GM23248 (cell line): ENCODE measurements around the gene OXA1L. TPM values are rescaled to one million over a fixed set of nuclear protein-coding genes. Genes with fewer than 3 reads are reported as not detected.

Experiments
- DNase-seq: peaks from one replicate; pipeline ENCODE4 v3.0.0-alpha.2; 2015
- H2AFZ ChIP-seq: fragments of 200-600 bp; sonication (generic); 2 replicates; pipeline ENCODE4 v1.6.1; 2016; ENCODE audit warnings: antibody characterized with exemption
- H3F3A ChIP-seq: fragments of 200-600 bp; sonication (generic); 2 replicates; pipeline ENCODE4 v1.6.1; 2016; ENCODE audit warnings: mild to moderate bottlenecking, antibody characterized with exemption, mixed run types; ENCODE audit not compliant: insufficient read depth
- H3K27ac ChIP-seq: fragments of 200-600 bp; sonication (generic); 2 replicates; pipeline ENCODE4 v1.5.1; 2016; ENCODE audit warnings: mild to moderate bottlenecking
- H3K27me3 ChIP-seq: fragments of 200-600 bp; sonication (generic); replicated peaks from 2 replicates; pipeline ENCODE4 v1.6.1; 2016; ENCODE audit warnings: mild to moderate bottlenecking; ENCODE audit not compliant: insufficient read depth
- H3K36me3 ChIP-seq: fragments of 200-600 bp; sonication (generic); 2 replicates; pipeline ENCODE4 v1.6.1; 2016; ENCODE audit warnings: low read depth, mild to moderate bottlenecking
- H3K4me1 ChIP-seq: fragments of 200-600 bp; sonication (generic); 2 replicates; pipeline ENCODE4 v1.6.1; 2016; ENCODE audit warnings: mild to moderate bottlenecking; ENCODE audit not compliant: insufficient read depth
- H3K4me2 ChIP-seq: fragments of 200-600 bp; sonication (generic); one replicate; pipeline ENCODE4 v1.6.1; 2016; ENCODE audit warnings: mild to moderate bottlenecking; ENCODE audit not compliant: unreplicated experiment
- H3K4me3 ChIP-seq: fragments of 200-600 bp; sonication (generic); 2 replicates; pipeline ENCODE4 v1.5.1; 2016; ENCODE audit warnings: mild to moderate bottlenecking
- H3K79me2 ChIP-seq: fragments of 200-600 bp; sonication (generic); 2 replicates; pipeline ENCODE4 v1.6.1; 2016; ENCODE audit warnings: mild to moderate bottlenecking; ENCODE audit not compliant: insufficient read depth
- H3K9ac ChIP-seq: fragments of 200-600 bp; sonication (generic); 2 replicates; pipeline ENCODE4 v1.6.1; 2016; ENCODE audit warnings: mild to moderate bottlenecking
- H3K9me2 ChIP-seq: fragments of 200-600 bp; sonication (generic); 2 replicates; pipeline ENCODE4 v1.6.1; 2016; ENCODE audit warnings: mixed run types, mild to moderate bottlenecking, moderate library complexity; ENCODE audit not compliant: insufficient read depth
- H3K9me3 ChIP-seq: fragments of 200-600 bp; sonication (generic); one replicate; pipeline ENCODE4 v1.6.1; 2017; ENCODE audit warnings: low read depth
- H4K20me1 ChIP-seq: fragments of 200-600 bp; sonication (generic); 2 replicates; pipeline ENCODE4 v1.6.0; 2016; ENCODE audit not compliant: insufficient read depth
- EZH2 ChIP-seq: fragments of 200-600 bp; sonication (generic); IDR thresholded peaks from 2 replicates; pipeline ENCODE4 v1.6.1; 2018; ENCODE audit warnings: antibody characterized with exemption, mild to moderate bottlenecking; ENCODE audit not compliant: insufficient read depth, poor library complexity, severe bottlenecking
- EZH2phosphoT487 ChIP-seq: fragments of 200-600 bp; sonication (generic); IDR thresholded peaks from 2 replicates; pipeline ENCODE4 v1.6.1; 2018; ENCODE audit warnings: antibody characterized with exemption, moderate library complexity, mild to moderate bottlenecking, low read depth; ENCODE audit not compliant: insufficient read depth
- WGBS, 2 experiments: methylation state at CpG; one replicate each; pipeline ENCODE4 v1.1.6; 2015 to 2017; ENCODE audit warnings: low lambda C conversion rate in 2 of 2, low coverage in 1 of 2; ENCODE audit errors: missing lambda C conversion rate in 2 of 2; 5-methylcytosine and 5-hydroxymethylcytosine counted together
- in situ Hi-C: fragments of 300-500 bp; cut with MboI; formaldehyde crosslinking; loops from 2 replicates; pipeline ENCODE4 v1.15.0; 2020
- polyA plus RNA-seq: library from polyadenylated mRNA; unstranded; fragments of >200 nt; fragmentation: Nextera tagmentation; extraction: Ambion mirVana; gene quantifications from 2 replicates; pipeline ENCODE4 v1.2.1, GENCODE V29; 2016
- total RNA-seq: library from RNA; depleted of rRNA; stranded (reverse); fragments of >200 nt; shearing (Covaris generic); gene quantifications from 2 replicates; pipeline ENCODE4 v1.2.3, GENCODE V29; 2014

Gene OXA1L
- total and polyA plus RNA-seq, 2 experiments from 2014 or later = 48.1 to 78.6 TPM

DNA sequence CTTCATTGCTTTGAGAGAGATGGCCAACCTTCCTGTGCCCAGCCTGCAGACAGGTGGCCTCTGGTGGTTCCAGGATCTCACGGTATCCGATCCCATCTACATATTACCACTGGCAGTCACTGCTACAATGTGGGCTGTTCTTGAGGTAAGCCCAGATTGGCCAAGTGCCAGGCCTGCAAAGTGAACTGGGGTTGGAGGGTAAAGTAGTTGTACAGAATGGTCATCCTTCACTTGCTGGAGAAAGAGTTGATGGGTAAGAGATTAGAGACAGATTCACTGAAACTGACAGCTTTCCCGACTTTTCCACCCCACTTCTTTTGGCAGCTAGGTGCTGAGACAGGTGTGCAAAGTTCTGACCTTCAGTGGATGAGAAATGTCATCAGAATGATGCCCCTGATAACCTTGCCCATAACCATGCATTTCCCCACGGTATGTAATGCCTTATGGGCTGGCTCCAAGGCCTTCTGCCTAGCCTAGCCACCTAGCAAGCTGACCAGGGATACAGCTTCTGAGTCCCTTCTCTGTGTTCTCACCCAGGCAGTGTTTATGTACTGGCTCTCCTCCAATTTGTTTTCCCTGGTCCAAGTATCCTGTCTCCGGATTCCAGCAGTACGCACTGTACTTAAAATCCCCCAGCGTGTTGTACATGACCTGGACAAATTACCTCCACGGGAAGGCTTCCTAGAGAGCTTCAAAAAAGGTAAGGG lies 4.1 kb downstream of the OXA1L start:
- Histone ChIP-seq H3K27me3 (no peaks in the 10 kb centered on the region), H3K4me2 (no peak overlapping the region), H3K4me1 (peaks cover 9% of the 10 kb centered on the region; the same call in 1 of the 2 replicates), H3K4me3 (no peak overlapping the region), H3K9ac (no peak overlapping the region), H3K27ac (no peak overlapping the region), H3K36me3 (peaks cover 29% of the 10 kb centered on the region), H3F3A (peaks cover 8% of the 10 kb centered on the region; the same call in 1 of the 2 replicates), H3K9me3 (no peaks in the 10 kb centered on the region), H4K20me1 (no peaks in the 10 kb centered on the region), H3K79me2 (peaks cover 39% of the 10 kb centered on the region), H2AFZ (no peak overlapping the region), H3K9me2 (no peaks in the 10 kb centered on the region)
- 89% methylated on average over 8 of the region's 8 CpGs for WGBS, 2 experiments
- no peak for DNase-seq
- no peak for TF ChIP-seq EZH2phosphoT487
- in situ Hi-C loops = no loop called here

DNA sequence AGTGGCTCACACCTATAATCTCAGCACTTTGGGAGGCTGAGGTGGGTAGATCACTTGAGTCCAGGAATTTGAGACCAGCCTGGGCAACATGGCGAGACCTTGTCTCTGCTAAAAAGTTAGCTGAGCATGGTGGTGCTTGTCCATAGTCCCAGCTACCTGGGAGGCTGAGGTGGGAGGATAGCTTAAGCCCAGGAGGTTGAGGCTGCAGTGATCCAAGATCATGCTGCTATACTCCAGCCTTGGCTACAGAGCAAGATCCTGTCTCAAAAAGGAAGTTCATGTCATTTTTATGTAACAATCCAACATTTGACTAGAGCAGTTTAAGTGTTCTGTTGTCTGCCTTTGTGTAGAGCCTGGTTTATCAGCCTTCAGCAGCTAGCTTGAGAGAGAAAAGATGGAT lies 6.2 kb downstream of the OXA1L start:
- Histone ChIP-seq H3K4me2 (no peak overlapping the region), H3K9me3 (no peaks in the 10 kb centered on the region), H4K20me1 (no peaks in the 10 kb centered on the region), H3K9ac (no peak overlapping the region), H3K4me3 (no peak overlapping the region), H3K36me3 (peaks cover 29% of the 10 kb centered on the region), H3F3A (peaks cover 8% of the 10 kb centered on the region; the same call in 1 of the 2 replicates), H2AFZ (no peak overlapping the region), H3K4me1 (peaks cover 4% of the 10 kb centered on the region; the same call in 1 of the 2 replicates), H3K79me2 (peaks cover 21% of the 10 kb centered on the region), H3K27me3 (no peaks in the 10 kb centered on the region), H3K9me2 (no peaks in the 10 kb centered on the region), H3K27ac (no peak overlapping the region)
- DNase-seq = no peak
- TF ChIP-seq EZH2phosphoT487 = no peak
- in situ Hi-C loops = no loop called here
- 100% methylated on average over 1 of the region's 1 CpG for WGBS, 2 experiments

DNA sequence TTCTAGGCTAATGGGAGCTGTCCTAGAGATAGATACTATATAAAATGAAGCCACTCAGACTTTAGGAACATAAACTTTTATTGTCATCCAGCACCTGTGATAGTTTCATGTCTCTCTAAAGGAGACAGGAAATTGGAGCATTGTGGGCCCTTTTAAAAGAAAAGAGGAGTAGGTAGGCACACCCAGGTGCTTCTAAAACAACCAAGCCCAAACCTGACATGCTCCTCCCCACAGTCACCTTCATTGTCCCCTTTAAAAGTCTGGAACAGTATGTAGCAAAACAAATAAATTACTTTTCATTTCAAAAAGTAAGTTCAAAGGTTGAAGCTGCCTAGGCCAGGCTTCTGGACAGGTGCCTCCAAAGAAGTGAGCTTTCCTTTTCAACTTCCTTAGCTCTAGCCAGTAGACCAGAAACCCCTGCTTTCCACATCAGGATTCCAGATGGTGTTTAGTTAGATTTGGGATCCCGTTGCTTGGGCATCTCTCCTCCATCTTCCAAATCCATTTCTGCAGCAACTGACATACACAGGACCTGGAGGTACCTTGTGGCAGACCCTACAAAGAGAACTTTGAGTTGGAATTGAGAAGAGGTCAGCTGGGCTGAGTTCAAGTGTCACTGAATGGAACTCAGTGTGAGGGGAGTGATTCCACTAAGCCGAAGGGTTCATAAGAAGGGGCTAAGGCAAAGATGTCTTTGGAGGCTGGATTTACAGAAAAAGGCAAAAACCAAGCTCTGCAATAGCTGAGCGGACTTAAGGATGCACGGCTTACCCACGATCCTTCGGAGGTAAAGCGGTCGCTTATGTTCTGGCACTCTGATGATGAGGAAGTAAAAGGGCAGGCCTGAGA lies 6.9 kb downstream of the OXA1L start:
- H3K9me3 ChIP-seq = no peaks in the 10 kb centered on the region
- DNase-seq = no peak
- no peaks in the 10 kb centered on the region for H4K20me1 ChIP-seq
- WGBS, 2 experiments = 81 to 82% methylated on average over 8 of the region's 8 CpGs
- peaks cover 14% of the 10 kb centered on the region for H3K79me2 ChIP-seq
- H3K27me3 ChIP-seq = no peaks in the 10 kb centered on the region
- TF ChIP-seq EZH2phosphoT487 = no peak
- TF ChIP-seq EZH2 = no peak
- H3K9me2 ChIP-seq = no peaks in the 10 kb centered on the region
- no peak overlapping the region for H3K27ac ChIP-seq
- no peak overlapping the region for H3K9ac ChIP-seq
- H2AFZ ChIP-seq = no peak overlapping the region
- no peak overlapping the region for H3K4me3 ChIP-seq
- no peaks in the 10 kb centered on the region for H3K4me1 ChIP-seq
- peaks cover 6% of the 10 kb centered on the region; the same call in 1 of the 2 replicates for H3F3A ChIP-seq
- in situ Hi-C loops = no loop called here
- H3K36me3 ChIP-seq = peaks cover 29% of the 10 kb centered on the region
- no peak overlapping the region for H3K4me2 ChIP-seq

DNA sequence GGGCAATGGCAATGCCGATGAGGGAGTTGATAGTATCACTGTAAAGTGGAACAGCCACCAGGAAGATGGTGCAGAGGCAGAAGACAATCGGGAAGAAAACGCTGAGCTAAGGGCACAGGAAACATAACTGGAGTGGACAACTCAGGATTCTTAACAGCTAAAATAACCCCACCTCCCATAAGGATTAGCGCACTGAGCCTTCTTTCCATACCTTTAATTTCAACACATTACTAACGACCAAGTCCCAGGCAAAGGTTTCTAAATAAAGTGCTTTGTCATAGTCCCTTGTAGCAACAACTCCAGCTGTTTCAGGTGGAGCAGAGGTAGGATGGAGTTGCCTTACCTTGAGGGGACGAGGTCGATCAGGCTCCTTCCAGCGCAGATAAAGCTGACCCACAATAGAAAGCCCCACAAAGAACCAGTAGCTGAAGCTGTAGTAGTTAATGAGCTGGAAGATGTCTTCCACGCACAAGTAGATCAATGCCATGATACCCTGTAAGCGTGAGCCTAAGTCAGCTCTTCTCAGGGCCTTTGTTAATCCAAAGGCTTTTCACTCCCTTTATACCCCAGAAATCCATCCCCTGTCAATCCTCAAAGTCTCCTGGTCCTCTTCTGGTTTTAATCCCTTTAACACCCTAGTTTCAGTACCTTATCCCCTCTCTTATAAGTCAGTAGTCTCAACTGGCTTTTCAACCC lies 7.7 kb downstream of the OXA1L start:
- 96 to 99% methylated on average over 10 of the region's 10 CpGs for WGBS, 2 experiments
- in situ Hi-C loops = no loop called here

More for the DNA sequence above, 7.7 kb downstream of the OXA1L start:
- TF ChIP-seq EZH2 = no peak
- TF ChIP-seq EZH2phosphoT487 = no peak
- no peak for DNase-seq
- Histone ChIP-seq H3F3A (peaks cover 5% of the 10 kb centered on the region; the same call in 1 of the 2 replicates), H3K27ac (no peak overlapping the region), H3K4me1 (no peaks in the 10 kb centered on the region), H4K20me1 (no peaks in the 10 kb centered on the region), H3K9ac (no peak overlapping the region), H3K36me3 (peaks cover 29% of the 10 kb centered on the region), H3K4me3 (no peak overlapping the region), H3K4me2 (no peak overlapping the region), H3K9me3 (no peaks in the 10 kb centered on the region), H3K27me3 (no peaks in the 10 kb centered on the region), H3K9me2 (no peaks in the 10 kb centered on the region), H3K79me2 (peaks cover 6% of the 10 kb centered on the region; the same call in 1 of the 2 replicates), H2AFZ (no peak overlapping the region)
